Esophagus squamous epithelium (tissue), 4 donors: ENCODE results near the gene MNX1.

ENCODE experiments used
- POLR2A ChIP-seq, 4 donors: fragments of 450-650 bp; IDR thresholded peaks; one replicate each; pipeline ENCODE4 v1.6.1; 2017; ENCODE audit warnings: antibody characterized with exemption in 4 of 4, mild to moderate bottlenecking in 4 of 4, moderate library complexity in 3 of 4
- TF ChIP-seq, protein P1 (sequence below), 6 experiments: fragments of 450-650 bp in 4 of 6; fragments of 200-600 bp in 2 of 6; sonication (generic) in 2 of 6; IDR thresholded peaks; one replicate each; pipeline ENCODE4 v1.5.1; 2016 to 2019; ENCODE audit warnings: antibody characterized with exemption in 6 of 6, mild to moderate bottlenecking in 4 of 6, moderate library complexity in 4 of 6

DNA sequence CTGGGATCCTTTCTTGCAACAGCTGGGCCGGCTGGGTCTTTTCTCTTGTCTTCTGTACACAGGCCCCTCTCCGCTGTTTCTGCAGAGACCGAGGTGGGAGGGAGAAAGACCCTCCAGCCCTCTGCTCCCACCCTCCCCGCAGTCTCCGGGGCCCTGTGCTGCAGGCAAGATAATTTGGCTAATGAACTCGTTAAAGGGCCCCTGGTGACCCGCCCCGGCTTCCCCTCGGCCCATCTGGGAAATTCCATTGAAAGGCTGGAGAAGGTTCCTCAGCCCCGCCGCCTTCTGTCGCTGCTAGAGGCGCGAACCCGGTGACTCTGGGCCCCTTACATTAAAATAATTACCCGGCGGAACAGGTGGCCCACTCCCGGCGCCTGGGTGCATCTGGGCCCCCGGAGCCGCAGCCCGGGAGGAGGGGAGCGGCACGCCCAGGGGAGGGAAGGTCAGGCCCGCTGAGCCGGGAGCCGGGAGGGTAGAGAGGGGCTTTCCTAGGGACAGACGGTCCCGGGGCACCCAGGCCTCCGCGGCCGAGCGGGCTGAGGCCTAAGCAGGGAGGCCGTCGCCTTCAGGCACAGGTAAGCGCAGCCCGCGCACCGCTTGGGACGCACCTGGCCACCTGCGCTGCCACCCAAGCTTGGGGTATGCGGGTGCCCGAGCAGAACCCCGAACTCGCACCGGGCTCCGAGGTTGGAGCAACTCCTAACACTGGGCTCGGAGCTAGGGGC, 7.3 kb upstream of the MNX1 start:
- TF ChIP-seq, protein P1, sequence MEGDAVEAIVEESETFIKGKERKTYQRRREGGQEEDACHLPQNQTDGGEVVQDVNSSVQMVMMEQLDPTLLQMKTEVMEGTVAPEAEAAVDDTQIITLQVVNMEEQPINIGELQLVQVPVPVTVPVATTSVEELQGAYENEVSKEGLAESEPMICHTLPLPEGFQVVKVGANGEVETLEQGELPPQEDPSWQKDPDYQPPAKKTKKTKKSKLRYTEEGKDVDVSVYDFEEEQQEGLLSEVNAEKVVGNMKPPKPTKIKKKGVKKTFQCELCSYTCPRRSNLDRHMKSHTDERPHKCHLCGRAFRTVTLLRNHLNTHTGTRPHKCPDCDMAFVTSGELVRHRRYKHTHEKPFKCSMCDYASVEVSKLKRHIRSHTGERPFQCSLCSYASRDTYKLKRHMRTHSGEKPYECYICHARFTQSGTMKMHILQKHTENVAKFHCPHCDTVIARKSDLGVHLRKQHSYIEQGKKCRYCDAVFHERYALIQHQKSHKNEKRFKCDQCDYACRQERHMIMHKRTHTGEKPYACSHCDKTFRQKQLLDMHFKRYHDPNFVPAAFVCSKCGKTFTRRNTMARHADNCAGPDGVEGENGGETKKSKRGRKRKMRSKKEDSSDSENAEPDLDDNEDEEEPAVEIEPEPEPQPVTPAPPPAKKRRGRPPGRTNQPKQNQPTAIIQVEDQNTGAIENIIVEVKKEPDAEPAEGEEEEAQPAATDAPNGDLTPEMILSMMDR (IDR thresholded peaks at IDR 0.05) = no peak
- no peak for TF ChIP-seq POLR2A (IDR thresholded peaks at IDR 0.05)
